Epithelial cell of prostate (primary cell): ENCODE measurements around the gene SH3TC2.

Source experiments
- DNase-seq: peaks from one replicate; pipeline ENCODE4 v3.0.0-alpha.2; 2011; ENCODE audit warnings: low read depth, low spot score
- H3K27ac ChIP-seq: fragments of 450-650 bp; 2 replicates; pipeline ENCODE4 v1.5.1; 2017; ENCODE audit warnings: mild to moderate bottlenecking

SH3TC2 gene

DNA sequence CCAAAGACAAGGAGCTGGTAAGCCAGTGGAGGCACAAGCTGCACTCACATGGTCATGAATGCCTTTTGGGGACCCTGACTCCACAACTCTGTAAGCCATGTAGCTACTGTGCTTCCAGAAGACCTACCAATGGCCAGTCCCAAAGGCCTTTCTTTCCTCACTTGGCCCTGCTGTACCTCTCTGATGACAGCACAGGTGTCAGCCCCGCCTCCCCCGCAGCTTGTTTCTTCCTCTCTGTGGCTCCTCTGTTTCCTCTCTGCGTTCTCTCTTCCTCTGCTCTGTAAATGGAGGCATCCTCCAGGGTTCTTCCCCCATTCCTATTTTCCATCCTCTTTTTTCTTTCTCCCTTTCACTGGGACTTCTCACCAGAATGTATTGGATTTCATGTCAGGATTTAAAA, 26.7 kb downstream of the SH3TC2 start:
- DNase-seq: no peak

DNA sequence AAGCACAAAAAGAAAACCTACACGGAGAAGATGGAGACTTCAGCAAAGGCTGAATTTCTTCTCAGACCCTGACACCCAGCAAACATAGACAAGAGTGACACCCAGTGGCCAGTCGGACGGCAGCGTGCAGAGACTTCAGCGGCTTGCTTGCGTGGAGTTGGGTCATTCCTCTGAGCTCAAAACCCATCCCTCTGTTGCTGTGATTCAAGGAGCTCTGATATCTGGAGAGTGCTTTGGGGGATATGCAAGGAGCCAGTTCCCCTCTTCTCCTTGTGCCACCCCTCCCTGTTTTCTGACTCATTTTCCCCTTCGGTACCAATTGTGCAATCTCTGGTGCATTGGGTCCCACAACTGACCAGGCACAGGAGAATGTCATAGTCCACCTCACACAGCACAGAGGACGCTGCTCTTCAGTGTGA, 27.5 kb downstream of the SH3TC2 start:
- no peak overlapping the region for H3K27ac ChIP-seq
- no peak for DNase-seq

More for the DNA sequence above, 26.7 kb downstream of the SH3TC2 start:
- peak overlapping the region; percentile 25 for H3K27ac ChIP-seq

DNA sequence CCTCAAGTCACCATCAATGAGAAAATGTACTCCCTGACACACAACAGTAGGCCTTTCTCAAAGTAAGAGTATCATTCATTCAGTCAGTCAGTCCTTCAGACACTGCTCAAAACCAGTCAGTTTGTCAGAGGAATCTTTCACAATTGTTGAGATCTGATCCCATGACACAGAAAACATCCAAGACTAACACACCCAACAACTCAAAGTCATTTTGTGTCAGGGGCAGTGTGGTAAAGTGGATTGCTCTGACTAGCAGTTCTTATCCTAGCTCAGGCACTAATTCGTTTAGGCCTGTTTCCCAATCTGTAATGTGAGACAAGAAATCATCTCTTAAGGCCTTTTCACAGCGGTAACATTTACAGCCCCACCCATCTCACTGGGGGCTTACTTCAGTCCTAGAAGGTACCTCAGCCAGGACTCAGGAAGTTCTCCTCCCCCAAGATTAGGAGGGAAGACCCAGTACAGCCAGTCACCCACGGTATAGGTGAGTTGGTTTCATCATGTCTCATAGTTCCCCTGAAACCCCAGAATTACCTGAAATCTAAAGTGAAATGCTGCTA, 31.9 kb downstream of the SH3TC2 start:
- DNase-seq: no peak
- H3K27ac ChIP-seq: no peak overlapping the region

DNA sequence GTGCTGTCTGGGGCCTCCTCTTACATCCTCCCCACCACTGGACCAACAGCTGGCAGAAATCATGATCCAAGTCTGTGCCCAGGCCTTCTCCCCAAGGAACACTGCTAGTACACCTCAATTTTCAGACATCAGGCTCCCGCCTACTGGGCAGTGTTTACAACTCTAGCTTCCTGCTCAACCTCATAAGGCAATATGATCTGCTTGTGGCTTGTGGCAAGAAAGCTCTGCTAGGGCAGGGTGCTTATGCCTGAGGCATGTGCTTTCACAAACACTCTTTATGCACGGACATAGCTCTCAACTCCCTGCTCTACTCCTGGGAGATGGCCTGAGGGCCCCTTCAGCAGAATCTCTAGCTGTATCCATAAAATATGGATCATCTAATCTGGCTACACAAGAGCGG, 32.5 kb downstream of the SH3TC2 start:
- DNase-seq: peak; percentile 26
- no peak overlapping the region for H3K27ac ChIP-seq

DNA sequence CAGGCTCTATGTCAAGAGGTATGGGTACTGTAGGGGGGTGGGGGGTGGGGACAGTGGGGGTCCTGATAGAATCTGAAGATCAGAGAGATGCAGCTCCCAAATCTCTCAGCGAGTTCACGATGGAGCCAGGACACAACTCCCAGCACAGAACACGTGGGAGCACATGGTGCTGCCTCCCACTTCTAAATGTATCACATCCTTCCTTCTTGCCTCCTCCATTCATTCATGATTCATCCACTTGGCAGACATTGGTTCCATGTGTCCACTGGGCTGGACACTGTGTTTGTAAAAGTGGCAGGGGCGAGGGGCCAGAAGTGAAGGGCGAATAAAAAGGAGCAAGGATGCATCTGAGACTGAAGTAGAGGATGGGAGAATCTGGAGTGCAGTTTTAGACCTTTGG, 33.9 kb downstream of the SH3TC2 start:
- H3K27ac ChIP-seq: no peak overlapping the region
- DNase-seq: no peak

DNA sequence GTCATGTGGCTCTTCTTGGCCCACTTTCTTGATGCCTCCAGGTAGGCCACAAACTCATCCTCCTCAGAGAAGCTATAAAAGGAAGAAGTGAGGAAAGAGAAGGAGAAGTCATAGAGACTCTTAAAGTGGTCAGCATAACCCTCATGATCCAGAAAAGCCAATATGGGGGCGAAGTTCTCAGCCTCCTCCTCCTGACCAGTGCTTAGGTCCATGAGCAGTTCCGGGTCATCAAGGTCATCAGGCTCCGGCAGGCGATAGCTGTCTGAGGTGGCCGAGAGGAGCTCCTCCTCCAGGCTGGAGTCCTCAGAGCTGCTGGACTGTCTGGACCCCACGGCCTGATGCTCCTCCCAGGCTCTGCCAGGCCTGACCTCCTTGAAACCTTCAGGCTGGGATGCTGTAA, 34.7 kb downstream of the SH3TC2 start:
- no peak for DNase-seq
- H3K27ac ChIP-seq: no peak overlapping the region

DNA sequence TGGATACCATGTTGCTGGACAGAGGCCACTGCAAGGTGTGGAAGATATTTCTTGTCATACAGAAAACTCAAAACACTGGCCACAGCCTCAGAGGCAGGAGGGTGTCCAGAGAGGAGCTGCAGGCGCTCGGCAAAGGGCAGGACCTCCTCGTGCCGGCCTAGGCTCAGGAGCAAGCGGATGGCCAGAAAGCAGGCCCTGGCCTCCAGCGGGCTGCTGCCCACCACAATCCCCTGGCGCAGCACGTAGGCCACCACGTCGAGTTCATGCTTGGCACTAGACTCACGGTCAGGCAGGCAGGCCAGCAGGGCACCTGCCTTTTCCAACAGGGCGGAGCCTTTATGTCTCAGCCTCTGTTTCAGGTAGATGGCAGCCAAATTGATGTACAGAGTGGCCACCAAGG, 35.2 kb downstream of the SH3TC2 start:
- DNase-seq: no peak
- H3K27ac ChIP-seq: no peak overlapping the region

DNA sequence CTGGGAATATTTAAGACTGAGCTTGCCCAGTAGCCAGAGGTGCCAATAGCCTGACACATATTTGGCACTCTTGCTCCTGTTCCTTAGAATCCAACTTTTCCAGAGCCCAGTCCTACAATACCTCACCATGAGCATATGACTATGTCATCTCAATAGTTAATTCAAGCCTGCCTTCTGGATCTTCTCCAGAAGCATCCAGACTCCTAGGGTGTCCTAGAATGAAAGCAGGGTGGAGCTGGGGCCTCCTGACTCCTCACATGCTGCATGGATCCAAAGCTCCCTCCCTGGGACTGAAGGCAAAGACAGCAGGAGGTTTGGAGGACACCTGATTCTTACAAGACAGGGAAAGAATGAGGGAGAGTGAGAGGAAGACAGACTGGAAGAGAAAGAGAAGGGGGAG, 37.9 kb downstream of the SH3TC2 start:
- DNase-seq: no peak
- no peak overlapping the region for H3K27ac ChIP-seq

DNA sequence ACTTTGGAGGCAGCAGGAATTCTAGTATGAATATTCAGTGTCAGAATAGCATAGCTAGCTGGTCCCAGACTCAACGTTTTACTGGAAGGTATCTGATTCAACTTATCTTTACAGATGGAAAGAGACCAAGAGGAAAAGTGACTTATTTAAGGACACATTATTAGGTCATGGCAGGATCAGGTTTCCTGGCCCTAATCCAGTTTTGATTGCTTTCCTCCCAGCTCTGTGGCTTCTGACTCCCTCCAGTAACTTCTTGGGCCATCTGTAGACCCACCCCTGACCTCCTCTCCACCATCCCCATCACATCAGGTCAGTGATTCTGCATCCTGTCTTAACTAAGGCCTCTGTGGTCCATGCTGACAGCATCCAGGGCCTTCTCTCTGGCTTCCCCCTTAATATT, 38.4 kb downstream of the SH3TC2 start:
- no peak for DNase-seq
- no peak overlapping the region for H3K27ac ChIP-seq

DNA sequence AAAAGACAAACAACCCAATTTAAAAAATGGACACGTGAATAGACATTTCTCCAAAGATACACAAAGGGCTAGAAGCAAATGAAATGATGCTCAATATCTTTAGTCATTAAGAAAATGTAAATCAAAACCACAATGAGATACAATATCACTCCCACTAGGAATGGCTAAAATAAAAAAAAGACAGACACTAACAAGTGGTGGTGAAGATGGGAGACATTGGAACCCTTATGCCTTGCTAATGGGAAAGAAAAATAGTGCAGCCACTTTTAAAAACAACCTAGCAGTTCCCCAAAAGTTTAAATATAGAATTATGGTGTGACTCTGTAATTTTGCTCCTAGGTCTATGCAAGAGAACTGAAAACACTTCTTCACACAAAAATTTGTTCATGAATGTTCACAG, 40.7 kb downstream of the SH3TC2 start:
- no peak for DNase-seq
- no peak overlapping the region for H3K27ac ChIP-seq

DNA sequence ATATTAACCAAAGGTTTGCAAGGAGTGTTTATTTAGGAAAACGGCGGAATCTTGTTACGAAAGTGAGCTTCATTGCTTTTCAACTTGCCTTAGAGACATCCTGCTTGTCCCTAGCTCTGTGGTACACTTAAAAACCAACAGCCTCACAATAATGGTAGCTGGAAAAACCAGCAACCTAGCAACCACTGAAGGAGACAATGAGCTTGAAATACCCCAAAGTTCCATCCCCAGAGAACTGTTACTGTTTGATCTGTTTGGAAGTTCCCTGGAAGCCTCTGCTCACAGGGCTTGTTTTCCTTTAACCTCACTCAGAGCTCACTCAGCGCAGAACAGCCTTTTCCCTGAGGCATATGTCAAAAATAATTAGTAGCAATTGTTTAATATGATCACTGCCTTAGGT, 43.2 kb downstream of the SH3TC2 start:
- no peak overlapping the region for H3K27ac ChIP-seq
- no peak for DNase-seq

DNA sequence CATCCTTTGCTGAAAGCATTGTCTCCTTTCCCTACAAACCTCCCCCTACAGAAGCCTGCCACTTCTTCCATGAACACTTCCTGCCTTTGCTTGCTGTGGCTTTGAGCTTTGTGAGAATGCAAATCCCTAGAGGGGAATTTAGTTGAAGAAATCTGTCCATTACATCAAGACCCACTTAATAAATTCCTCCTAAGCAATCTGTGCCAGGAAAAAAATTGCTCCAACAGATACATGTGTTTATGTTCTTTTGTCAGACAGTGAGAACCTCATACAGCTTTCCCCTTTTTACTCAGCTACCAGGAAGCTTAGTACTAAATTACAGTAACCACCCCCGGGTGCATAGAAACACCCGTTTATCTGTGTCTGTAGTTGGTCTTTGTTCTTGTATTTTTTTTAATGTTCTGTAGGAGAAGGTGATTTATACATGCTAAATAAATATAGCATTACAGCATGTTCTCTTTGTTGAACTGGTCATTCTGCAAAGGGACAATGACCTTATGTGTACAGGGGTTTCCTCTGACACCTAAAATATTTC, 43.9 kb downstream of the SH3TC2 start:
- no peak for DNase-seq
- no peak overlapping the region for H3K27ac ChIP-seq

DNA sequence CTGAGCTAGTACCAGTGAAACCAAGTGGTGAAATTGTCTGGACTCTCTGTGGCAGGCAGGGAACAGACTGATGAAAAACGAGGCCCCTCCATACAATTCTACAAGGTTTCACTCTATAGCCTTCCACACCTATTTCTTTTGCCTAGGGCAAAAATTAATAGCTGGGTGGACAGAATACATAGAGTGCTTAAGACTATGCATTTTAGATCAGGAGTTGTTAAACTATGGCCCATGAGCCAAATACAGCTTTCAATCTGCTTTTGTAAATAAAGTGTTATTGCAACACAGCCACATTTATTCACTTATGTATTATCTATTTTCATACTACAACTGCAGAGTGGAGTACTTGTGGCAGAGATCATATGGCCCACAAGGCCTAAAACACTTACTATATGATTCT, 45.2 kb downstream of the SH3TC2 start:
- no peak for DNase-seq
- H3K27ac ChIP-seq: no peak overlapping the region

DNA sequence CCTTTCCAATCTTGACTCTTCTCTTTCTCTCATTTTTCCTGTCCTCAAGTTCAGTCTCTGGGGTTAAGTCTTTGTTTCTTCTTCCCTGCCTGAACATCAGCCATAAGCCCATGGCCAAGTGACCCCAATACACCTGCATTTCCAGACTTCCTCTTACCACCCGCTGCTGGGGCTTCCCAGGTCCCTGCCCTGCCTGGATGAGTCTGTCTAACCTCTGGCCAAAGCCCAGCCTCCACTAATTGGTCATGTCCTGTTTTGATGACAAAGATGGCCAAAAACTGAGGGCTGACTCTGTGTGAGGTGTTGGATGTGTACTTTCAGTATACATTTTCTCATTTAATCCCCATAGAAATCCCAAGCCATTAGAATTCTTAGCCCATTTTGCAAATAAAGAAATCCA, 47.3 kb downstream of the SH3TC2 start:
- no peak overlapping the region for H3K27ac ChIP-seq
- DNase-seq: no peak

DNA sequence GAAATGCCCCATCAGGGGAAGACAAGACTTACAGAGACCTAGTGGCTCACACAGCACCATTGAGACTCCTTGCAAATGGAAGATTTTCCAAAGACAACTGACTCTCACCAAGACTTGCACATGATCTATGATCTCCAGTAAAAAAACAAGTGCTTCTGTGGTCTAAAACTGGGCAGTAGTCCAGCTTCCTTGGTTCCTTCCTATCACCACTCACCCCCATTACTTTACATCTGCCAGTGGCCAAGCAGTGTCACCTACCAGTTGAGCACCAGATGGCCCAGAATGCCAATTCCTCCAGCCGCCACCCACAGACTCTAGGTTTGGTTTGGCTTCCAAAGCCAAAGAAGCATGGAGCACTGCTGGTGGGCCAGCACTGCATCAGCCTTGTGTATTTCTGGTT, 47.7 kb downstream of the SH3TC2 start:
- no peak overlapping the region for H3K27ac ChIP-seq
- DNase-seq: no peak

DNA sequence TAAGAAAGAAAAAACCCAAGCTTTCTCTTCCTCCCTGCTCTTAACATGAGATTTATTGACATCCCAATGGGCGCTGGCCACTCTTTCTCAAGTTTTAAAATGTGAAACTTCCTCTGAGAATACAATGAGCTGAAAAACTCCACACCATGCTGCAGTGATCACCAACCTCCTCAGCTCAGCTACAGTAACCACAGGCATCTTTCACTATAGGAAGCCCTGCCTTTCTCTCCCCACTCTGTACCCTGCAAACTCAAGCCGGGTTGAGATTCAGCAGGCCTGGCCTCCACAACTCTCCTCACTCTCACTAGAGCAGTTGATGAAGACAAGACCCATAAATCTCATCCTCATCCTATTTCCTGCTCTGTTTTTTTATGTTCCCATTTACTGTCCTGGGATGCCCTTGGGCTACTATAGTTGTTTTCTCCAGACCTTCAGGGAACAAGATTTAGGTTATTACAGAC, 48.3 kb downstream of the SH3TC2 start:
- no peak for DNase-seq
- no peak overlapping the region for H3K27ac ChIP-seq

DNA sequence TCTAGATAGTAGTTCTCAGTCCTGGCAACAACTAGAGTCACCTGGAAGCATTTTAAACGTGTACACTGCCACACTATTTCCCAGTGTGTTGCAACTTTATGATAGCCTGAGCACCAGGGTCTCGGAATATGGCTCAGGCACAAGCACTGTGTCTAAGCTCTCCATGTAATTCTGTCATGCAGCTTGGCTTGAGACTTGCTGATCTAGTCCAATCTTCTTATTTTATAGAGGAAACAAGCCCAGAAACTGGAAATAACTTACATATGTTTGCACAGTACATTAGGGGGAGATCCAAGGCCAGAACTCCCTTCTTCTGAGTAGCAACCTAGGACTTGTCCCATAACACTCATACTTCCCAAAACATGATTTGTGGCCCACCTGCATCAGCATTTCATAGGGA, 49.1 kb downstream of the SH3TC2 start:
- no peak overlapping the region for H3K27ac ChIP-seq
- DNase-seq: no peak

DNA sequence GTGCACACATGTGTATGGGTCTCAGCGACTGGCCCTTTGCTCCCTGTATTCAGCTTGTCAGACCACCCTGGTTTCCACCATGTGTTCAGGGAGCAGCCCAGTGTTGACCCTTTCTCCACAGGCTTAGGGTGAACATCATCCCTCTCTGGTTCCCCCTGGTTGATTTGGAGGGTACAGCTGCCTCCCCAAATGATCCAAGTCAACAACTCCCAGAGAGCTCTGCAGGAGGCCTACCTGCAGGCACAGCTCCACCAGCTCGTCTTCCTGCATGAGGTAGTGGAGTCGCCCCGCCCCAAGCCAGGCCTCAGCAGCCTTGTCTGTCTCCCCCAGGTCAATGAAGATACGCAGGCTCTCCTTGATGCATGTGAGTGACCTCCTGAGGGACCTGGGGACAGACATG, 50.5 kb downstream of the SH3TC2 start:
- DNase-seq: no peak
- no peak overlapping the region for H3K27ac ChIP-seq

DNA sequence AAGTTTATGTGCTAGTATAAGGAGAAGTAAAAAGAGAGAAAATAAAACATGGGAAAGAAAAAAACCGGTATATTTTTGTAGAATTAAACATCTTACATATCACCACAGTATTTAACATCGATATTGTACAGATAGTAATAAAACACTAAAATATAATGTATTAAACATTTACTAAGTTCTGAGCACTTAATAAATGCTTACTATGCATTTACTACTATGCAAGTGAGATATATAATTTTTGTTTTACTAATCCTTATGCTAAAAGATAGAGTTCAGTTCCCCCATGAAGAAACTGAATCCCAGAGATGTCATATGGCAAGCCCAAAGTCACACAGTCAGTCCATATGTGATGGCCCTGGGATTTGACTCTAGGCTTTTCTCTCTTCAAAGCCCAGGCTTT, 51.1 kb downstream of the SH3TC2 start:
- no peak for DNase-seq
- peak overlapping the region; percentile 63 for H3K27ac ChIP-seq

DNA sequence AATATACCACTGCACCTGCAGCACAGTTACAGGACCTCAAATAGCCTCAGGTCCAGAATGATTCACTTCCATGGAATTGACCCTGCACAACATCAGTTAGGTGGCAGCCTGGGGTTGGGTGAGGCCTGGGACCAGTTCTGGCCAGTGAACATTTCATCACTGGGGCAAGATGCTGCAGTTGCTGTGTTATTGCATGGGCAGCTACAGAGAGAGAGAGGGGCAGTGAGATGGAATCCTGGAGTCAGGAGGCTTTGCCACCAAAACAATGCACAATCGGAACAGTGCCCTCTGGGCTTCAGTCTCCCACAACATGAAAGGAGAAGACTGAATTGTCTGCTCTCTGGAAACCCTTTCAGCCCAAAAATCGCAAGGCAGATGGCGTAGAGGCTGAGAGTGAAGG, 51.8 kb downstream of the SH3TC2 start:
- H3K27ac ChIP-seq: peak overlapping the region; percentile 63
- no peak for DNase-seq

DNA sequence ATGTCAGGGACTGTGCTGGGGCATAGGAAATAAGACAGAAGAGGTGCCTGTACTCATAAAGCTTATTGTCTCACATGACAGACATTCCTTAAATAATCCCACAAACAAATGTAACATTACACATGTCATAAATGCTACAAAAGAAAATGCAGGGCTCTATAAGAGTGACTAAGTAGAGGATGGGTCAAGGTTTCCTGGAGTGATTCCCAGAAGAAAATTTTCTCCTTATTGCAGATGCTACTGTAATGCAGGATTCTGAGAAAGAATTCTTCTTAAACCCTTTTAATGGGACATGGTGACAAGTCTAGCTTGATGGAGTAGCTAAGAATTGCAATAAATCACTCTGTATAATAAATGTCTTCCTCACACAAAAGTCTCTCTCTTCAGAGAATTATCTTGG, 55.7 kb downstream of the SH3TC2 start:
- H3K27ac ChIP-seq: peak overlapping the region; percentile 18
- no peak for DNase-seq

DNA sequence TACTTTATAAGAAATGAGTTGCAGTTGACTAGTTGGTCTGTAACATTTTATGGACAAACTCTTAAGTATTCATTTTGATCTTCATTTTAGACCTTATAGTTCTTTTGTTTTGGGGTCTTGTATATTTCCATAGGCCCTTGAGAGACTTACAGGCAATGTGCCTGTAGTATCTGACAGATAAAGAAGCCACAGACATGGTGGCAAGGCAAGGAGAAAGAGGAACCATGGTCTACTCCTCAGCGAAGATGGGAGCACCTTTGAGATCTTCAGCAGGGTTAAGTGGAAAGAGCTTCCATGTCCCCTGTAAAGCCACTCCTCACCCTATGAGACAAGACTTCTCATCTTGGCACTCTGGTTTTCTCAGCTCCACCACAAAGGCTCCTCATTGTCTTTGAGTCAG, 56.4 kb downstream of the SH3TC2 start:
- DNase-seq: no peak

More for the DNA sequence above, 56.4 kb downstream of the SH3TC2 start:
- H3K27ac ChIP-seq: no peak overlapping the region
